ENCODE data around the gene MAMDC2.

MAMDC2 gene

GRCh38 chr9:70263421-70263820 is 219.8 kb downstream of the MAMDC2 start:
- in situ Hi-C loops (cut with MboI; ENCODE audit: low sequenced_read_pairs, unreplicated experiment) = no loop called here
- DNase-seq (ENCODE audit: low spot score) = no peak
- TF ChIP-seq CTCF (IDR thresholded peaks at IDR 0.05; ENCODE audit: borderline replicate concordance, control extremely low read depth, extremely low read depth, insufficient read depth, missing control alignments) = no peak
